Nephron progenitor cell (in vitro differentiated cells): ENCODE results near the gene PPP4C.

Experiments
- DNase-seq: peaks from one replicate; pipeline ENCODE4 v3.0.0; 2021
- H3K27ac Mint-ChIP-seq: 2 replicates; pipeline ENCODE4 v1.8.0; 2021; ENCODE audit warnings: mild to moderate bottlenecking, moderate library complexity, mixed read lengths
- H3K27me3 Mint-ChIP-seq: 2 replicates; pipeline ENCODE4 v1.8.0; 2021; ENCODE audit warnings: mild to moderate bottlenecking, low read depth, mixed read lengths; ENCODE audit not compliant: poor library complexity
- H3K36me3 Mint-ChIP-seq: 2 replicates; pipeline ENCODE4 v1.8.0; 2021; ENCODE audit warnings: low read depth, mixed read lengths
- H3K4me1 Mint-ChIP-seq: 2 replicates; pipeline ENCODE4 v1.8.0; 2021; ENCODE audit warnings: mixed read lengths
- H3K4me3 Mint-ChIP-seq: 2 replicates; pipeline ENCODE4 v1.8.0; 2021; ENCODE audit warnings: mild to moderate bottlenecking, moderate library complexity, mixed read lengths
- H3K9me3 Mint-ChIP-seq: 2 replicates; pipeline ENCODE4 v1.8.0; 2021; ENCODE audit warnings: mild to moderate bottlenecking, moderate library complexity, mixed read lengths
- CTCF ChIP-seq: fragments of 200-600 bp; sonication (generic); IDR thresholded peaks from 2 replicates; pipeline ENCODE4 v1.5.0; 2021; ENCODE audit warnings: antibody characterized with exemption

PPP4C gene

GRCh38 chr16:30063278-30063892, 12.4 kb upstream of the PPP4C start:
- Mint-ChIP-seq H3K4me1 (peaks cover 56% of the 10 kb centered on the region), H3K27me3 (no peaks in the 10 kb centered on the region), H3K4me3 (peak overlapping the region; percentile 96), H3K9me3 (no peaks in the 10 kb centered on the region), H3K36me3 (peaks cover 23% of the 10 kb centered on the region), H3K27ac (peak overlapping the region; percentile 99)
- no peak for TF ChIP-seq CTCF
- DNase-seq, result no peak

GRCh38 chr16:30063893-30064728, 11.7 kb upstream of the PPP4C start:
- H3K4me1 Mint-ChIP-seq, result peaks cover 58% of the 10 kb centered on the region
- peak overlapping the region; percentile 99 for H3K27ac Mint-ChIP-seq
- H3K27me3 Mint-ChIP-seq, result no peaks in the 10 kb centered on the region
- H3K36me3 Mint-ChIP-seq, result peaks cover 25% of the 10 kb centered on the region
- H3K9me3 Mint-ChIP-seq, result no peaks in the 10 kb centered on the region
- peak overlapping the region; percentile 96 for H3K4me3 Mint-ChIP-seq
- DNase-seq, result peak; percentile 61
- TF ChIP-seq CTCF, result no peak

GRCh38 chr16:30064729-30065101, 11.1 kb upstream of the PPP4C start:
- H3K4me1 Mint-ChIP-seq, result peaks cover 64% of the 10 kb centered on the region
- TF ChIP-seq CTCF, result no peak
- DNase-seq, result no peak
- no peaks in the 10 kb centered on the region for H3K27me3 Mint-ChIP-seq
- peak overlapping the region; percentile 99 for H3K27ac Mint-ChIP-seq
- H3K9me3 Mint-ChIP-seq, result no peaks in the 10 kb centered on the region
- H3K4me3 Mint-ChIP-seq, result peak overlapping the region; percentile 96
- peaks cover 31% of the 10 kb centered on the region for H3K36me3 Mint-ChIP-seq

- H3K27me3 Mint-ChIP-seq, result no peaks in the 10 kb centered on the region
- TF ChIP-seq CTCF, result no peak
- H3K27ac Mint-ChIP-seq, result peak within 1 kb of the TSS; percentile 99
- H3K4me3 Mint-ChIP-seq, result peak within 1 kb of the TSS; percentile 96
- no peaks in the 10 kb centered on the region for H3K9me3 Mint-ChIP-seq
- H3K36me3 Mint-ChIP-seq, result peaks cover 37% of the 10 kb centered on the region
- H3K4me1 Mint-ChIP-seq, result peaks cover 67% of the 10 kb centered on the region
- DNase-seq, result peak; percentile 91
Measured at GRCh38 chr16:30065102-30065942, 10.5 kb upstream of the PPP4C start, which contains the start of gene ALDOA. Gene ALDOA, plus strand, starts transcription at chr16:30065760. Its CDS starts 1,138 bp downstream, at chr16:30066898.

- peaks cover 42% of the 10 kb centered on the region for H3K36me3 Mint-ChIP-seq
- H3K27ac Mint-ChIP-seq, result peak overlapping the region; percentile 85
- DNase-seq, result no peak
- TF ChIP-seq CTCF, result no peak
- peaks cover 61% of the 10 kb centered on the region for H3K4me1 Mint-ChIP-seq
- H3K27me3 Mint-ChIP-seq, result no peaks in the 10 kb centered on the region
- peak overlapping the region; percentile 96 for H3K4me3 Mint-ChIP-seq
- no peaks in the 10 kb centered on the region for H3K9me3 Mint-ChIP-seq
Measured at GRCh38 chr16:30065943-30066760, 9.6 kb upstream of the PPP4C start.
